Measurements from ENCODE around the gene SMYD5.

DNA sequence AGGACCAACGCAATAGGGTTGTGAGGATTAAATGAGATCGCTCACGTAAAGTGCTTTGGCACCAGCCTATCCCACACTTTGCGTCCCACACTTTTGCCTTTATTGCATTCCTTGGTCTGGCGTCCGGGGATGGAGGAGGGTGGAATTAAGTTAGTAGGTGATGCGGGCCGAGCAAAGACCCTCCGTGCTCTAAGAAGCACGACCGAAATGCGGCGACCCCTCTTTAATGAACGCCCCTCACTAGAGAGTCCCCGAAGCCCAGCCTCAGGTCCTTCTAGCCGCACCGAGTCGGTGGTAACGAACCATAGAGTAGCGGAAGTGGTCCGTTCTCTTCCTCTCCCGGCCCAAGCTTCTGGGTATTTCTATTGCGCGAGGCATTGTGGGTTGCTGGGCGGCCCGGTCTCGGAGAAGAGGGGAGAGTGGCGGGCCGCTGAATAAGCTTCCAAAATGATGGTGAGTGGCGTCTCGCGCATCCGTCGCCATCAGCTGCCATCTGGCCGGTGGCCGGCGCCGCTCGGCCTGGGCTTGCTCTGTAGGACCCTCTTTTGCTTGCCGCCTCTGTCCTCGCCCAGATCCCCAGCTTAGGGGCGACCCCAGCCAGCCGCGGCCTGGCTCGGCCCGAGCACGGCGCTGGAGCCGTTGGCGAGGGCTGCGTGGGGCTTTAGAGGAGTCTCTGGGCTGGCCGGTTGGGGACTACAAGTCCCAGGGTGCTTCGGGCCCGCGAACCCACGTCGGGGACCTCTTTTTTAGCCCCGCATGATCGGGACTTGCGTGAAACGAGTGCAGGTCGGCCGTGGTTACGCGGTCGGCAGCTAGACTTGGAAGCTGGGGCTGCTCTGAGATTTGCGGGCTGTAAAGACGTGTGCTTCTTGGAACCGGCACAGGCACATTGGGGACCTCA, 20.1 kb downstream of the SMYD5 start, which contains the start of gene CCT7:
- TF ChIP-seq POLR2AphosphoS5 (IDR thresholded peaks at IDR 0.05; ENCODE audit: low read depth, low read length) (peak; percentile 97), TAF1 (IDR thresholded peaks at IDR 0.05; ENCODE audit: low read depth, low read length) (peak; percentile 98), POLR2A (IDR thresholded peaks at IDR 0.05; ENCODE audit: low read depth, low read length) (peak; percentile 97)
